CD4-positive, CD25-positive, alpha-beta regulatory T cell (primary cell): Measurements from ENCODE around the gene TBC1D3L. TPM values are rescaled to one million over a fixed set of nuclear protein-coding genes. Genes with fewer than 3 reads are reported as not detected.
"Not testable (repeated sequence)": the region's sequence is repeated elsewhere in the genome, so short reads cannot be mapped to it uniquely, and the experiment has no call there.

Experiments used
- ATAC-seq, 2 donors: fragments of 150-1000 bp; cut with Tn5 transposase; one replicate each; pipeline ENCODE4 v1.10.0; 2021; ENCODE audit warnings: low read depth in 2 of 2, moderate number of reproducible peaks in 2 of 2, moderate library complexity in 1 of 2
- DNase-seq, 3 donors: peaks; one replicate each; pipeline versions ENCODE4 v3.0.0 to v3.0.0-alpha.2; 2012 to 2022; ENCODE audit warnings: mixed read lengths in 1 of 3
- H3K27ac ChIP-seq: one replicate; pipeline ENCODE4 v1.7.0; 2013; ENCODE audit warnings: mild to moderate bottlenecking, low read length; ENCODE audit not compliant: insufficient read depth, poor library complexity, severe bottlenecking
- H3K27me3 ChIP-seq: one replicate; pipeline ENCODE4 v1.7.0; 2013; ENCODE audit warnings: low read length; ENCODE audit not compliant: control insufficient read depth, insufficient read depth
- H3K36me3 ChIP-seq: one replicate; pipeline ENCODE4 v1.7.0; 2013; ENCODE audit warnings: mild to moderate bottlenecking, low read length, moderate library complexity; ENCODE audit not compliant: control insufficient read depth, insufficient read depth
- H3K4me1 ChIP-seq: 2 replicates; pipeline ENCODE4 v1.7.0; 2013; ENCODE audit warnings: mild to moderate bottlenecking, low read length; ENCODE audit not compliant: insufficient read depth, control insufficient read depth, poor library complexity, severe bottlenecking
- H3K4me3 ChIP-seq: one replicate; pipeline ENCODE4 v1.7.0; 2013; ENCODE audit warnings: low read depth, mild to moderate bottlenecking, low read length, moderate library complexity
- H3K9me3 ChIP-seq, 2 experiments: 1 replicate in 1 of 2; 2 replicates in 1 of 2; pipeline ENCODE4 v1.7.0; 2013; ENCODE audit warnings: low read length in 2 of 2, mild to moderate bottlenecking in 1 of 2, moderate library complexity in 1 of 2; ENCODE audit not compliant: control insufficient read depth in 2 of 2
- H3K27ac Mint-ChIP-seq, 3 donors: one replicate each; pipeline ENCODE4 v1.8.0; 2020 to 2022; ENCODE audit warnings: mild to moderate bottlenecking in 3 of 3, mixed read lengths in 3 of 3, moderate library complexity in 2 of 3
- H3K27me3 Mint-ChIP-seq: one replicate; pipeline ENCODE4 v1.8.0; 2022; ENCODE audit warnings: mild to moderate bottlenecking, mixed read lengths
- H3K36me3 Mint-ChIP-seq: one replicate; pipeline ENCODE4 v1.8.0; 2020; ENCODE audit warnings: mixed read lengths
- H3K4me1 Mint-ChIP-seq, 4 donors: one replicate each; pipeline ENCODE4 v1.8.0; 2020 to 2022; ENCODE audit warnings: mixed read lengths in 4 of 4, mild to moderate bottlenecking in 1 of 4
- H3K4me3 Mint-ChIP-seq, 4 donors: one replicate each; pipeline ENCODE4 v1.8.0; 2020 to 2022; ENCODE audit warnings: mild to moderate bottlenecking in 4 of 4, mixed read lengths in 4 of 4, moderate library complexity in 3 of 4
- H3K9me3 Mint-ChIP-seq, 7 donors: one replicate each; pipeline ENCODE4 v1.8.0; 2020 to 2022; ENCODE audit warnings: mixed read lengths in 7 of 7, mild to moderate bottlenecking in 3 of 7, moderate library complexity in 2 of 7
- polyA plus RNA-seq, 4 donors: library from polyadenylated mRNA; unstranded; fragments of 300-500 nt; fragmentation: Illumina TruSeq; gene quantifications; one replicate each; pipeline ENCODE4 v1.2.3, GENCODE V29; 2021
- total RNA-seq: library from RNA; stranded (reverse); gene quantifications from one replicate; pipeline ENCODE4 v1.2.3, GENCODE V29; 2022

Gene TBC1D3L
- total RNA-seq (16.0 TPM), polyA plus RNA-seq (under 1 TPM; 0.13 to 0.94 (median 0.53) TPM)

- not testable (repeated sequence) for H3K27ac Mint-ChIP-seq, ATAC-seq, H3K4me3 ChIP-seq, H3K36me3 ChIP-seq, H3K4me3 Mint-ChIP-seq, H3K36me3 Mint-ChIP-seq, H3K27me3 ChIP-seq, H3K27ac ChIP-seq, H3K4me1 Mint-ChIP-seq, H3K27me3 Mint-ChIP-seq, H3K9me3 ChIP-seq, H3K4me1 ChIP-seq, H3K9me3 Mint-ChIP-seq, DNase-seq
These were observed at the start of gene TBC1D3L for GRCh38 chr17:37988960-37989359. Gene TBC1D3L (minus strand): TSS chr17:37989060. CDS start chr17:37987520, 1,540 bp downstream.

GRCh38 chr17:38003676-38004075 lies 14.8 kb upstream of the TBC1D3L start, which contains the start of gene TBC1D3D:
Gene TBC1D3D (plus strand): TSS chr17:38003976. CDS start chr17:38005561, 1,585 bp downstream.
- not testable (repeated sequence) for H3K4me1 ChIP-seq, H3K36me3 Mint-ChIP-seq, H3K36me3 ChIP-seq, ATAC-seq, H3K27me3 Mint-ChIP-seq, H3K27ac ChIP-seq, DNase-seq, H3K9me3 ChIP-seq, H3K4me3 ChIP-seq, H3K27me3 ChIP-seq, H3K4me1 Mint-ChIP-seq, H3K4me3 Mint-ChIP-seq, H3K9me3 Mint-ChIP-seq, H3K27ac Mint-ChIP-seq

Other genes starting within 250 kb of the TBC1D3L start
- gene HNF1B, start 244.0 kb downstream of the TBC1D3L start, total RNA-seq: not detected
- gene HNF1B, start 244.0 kb downstream of the TBC1D3L start, polyA plus RNA-seq: not detected
- not detected for gene TBC1D3K, start 64.6 kb downstream of the TBC1D3L start, total RNA-seq
- gene TBC1D3K, start 64.6 kb downstream of the TBC1D3L start, polyA plus RNA-seq: not detected
- 7.4 TPM for gene TBC1D3D, start 14.9 kb upstream of the TBC1D3L start, total RNA-seq
- gene TBC1D3D, start 14.9 kb upstream of the TBC1D3L start, polyA plus RNA-seq: under 1 TPM in 2 of 4 donors, not detected in 2; 0.09 to 0.24 TPM
- 2.0 TPM for gene TBC1D3C, start 79.6 kb upstream of the TBC1D3L start, total RNA-seq
- not detected for gene TBC1D3C, start 79.6 kb upstream of the TBC1D3L start, polyA plus RNA-seq
- gene TBC1D3E, start 138.9 kb upstream of the TBC1D3L start, total RNA-seq: not detected
- gene TBC1D3E, start 138.9 kb upstream of the TBC1D3L start, polyA plus RNA-seq: not detected
- gene TBC1D3, start 203.5 kb upstream of the TBC1D3L start, total RNA-seq: not detected
- gene TBC1D3, start 203.5 kb upstream of the TBC1D3L start, polyA plus RNA-seq: not detected